H9 (cell line): ENCODE measurements around the gene BRCA2. TPM values are rescaled to one million over a fixed set of nuclear protein-coding genes. Genes with fewer than 3 reads are reported as not detected.

ENCODE experiments used
- DNase-seq: peaks from one replicate; pipeline ENCODE4 v3.0.0-alpha.2; 2017
- H2AFZ ChIP-seq: one replicate; pipeline ENCODE4 v1.6.1; 2013; ENCODE audit warnings: mild to moderate bottlenecking, low read length, control low read depth, moderate library complexity
- H2AK5ac ChIP-seq: 2 replicates; pipeline ENCODE4 v1.6.1; 2013; ENCODE audit warnings: low read length, control low read depth, mixed read lengths; ENCODE audit not compliant: insufficient read length
- H2BK120ac ChIP-seq: one replicate; pipeline ENCODE4 v1.6.1; 2013; ENCODE audit warnings: low read depth, mild to moderate bottlenecking, low read length, control low read depth, inconsistent platforms; ENCODE audit not compliant: poor library complexity, severe bottlenecking
- H2BK12ac ChIP-seq: 2 replicates; pipeline ENCODE4 v1.6.1; 2013; ENCODE audit warnings: low read length, control low read depth, mixed read lengths, low read depth; ENCODE audit not compliant: insufficient read length
- H2BK15ac ChIP-seq: 2 replicates; pipeline ENCODE4 v1.6.1; 2013; ENCODE audit warnings: low read depth, low read length, control low read depth
- H2BK20ac ChIP-seq: one replicate; pipeline ENCODE4 v1.6.1; 2013; ENCODE audit warnings: low read depth, mild to moderate bottlenecking, low read length, control low read depth, inconsistent platforms; ENCODE audit not compliant: poor library complexity, severe bottlenecking
- H2BK5ac ChIP-seq: 2 replicates; pipeline ENCODE4 v1.6.1; 2013; ENCODE audit warnings: low read length, control low read depth, mixed read lengths; ENCODE audit not compliant: insufficient read length
- H3K14ac ChIP-seq: 2 replicates; pipeline ENCODE4 v1.6.1; 2013; ENCODE audit warnings: low read length, control low read depth; ENCODE audit not compliant: insufficient read depth
- H3K18ac ChIP-seq: 2 replicates; pipeline ENCODE4 v1.6.1; 2013; ENCODE audit warnings: low read depth, mild to moderate bottlenecking, mixed read lengths, low read length, control low read depth; ENCODE audit not compliant: insufficient read length
- H3K23ac ChIP-seq: 2 replicates; pipeline ENCODE4 v1.6.1; 2013; ENCODE audit warnings: low read length, control low read depth, mixed read lengths, low read depth; ENCODE audit not compliant: insufficient read length
- H3K23me2 ChIP-seq: 2 replicates; pipeline ENCODE4 v1.6.1; 2013; ENCODE audit warnings: low read depth, mild to moderate bottlenecking, mixed read lengths, low read length, control low read depth; ENCODE audit not compliant: insufficient read length, poor library complexity, severe bottlenecking
- H3K27ac ChIP-seq: 2 replicates; pipeline ENCODE4 v1.5.1; 2013; ENCODE audit warnings: low read length, control low read depth, mixed read lengths, low read depth; ENCODE audit not compliant: insufficient read length
- H3K27me3 ChIP-seq: 2 replicates; pipeline ENCODE4 v1.6.1; 2013; ENCODE audit warnings: low read length, control low read depth, inconsistent platforms; ENCODE audit not compliant: insufficient read depth
- H3K4ac ChIP-seq: 2 replicates; pipeline ENCODE4 v1.6.1; 2013; ENCODE audit warnings: low read depth, mild to moderate bottlenecking, control low read depth, inconsistent platforms, low read length, moderate library complexity
- H3K4me1 ChIP-seq: 2 replicates; pipeline ENCODE4 v1.6.1; 2013; ENCODE audit warnings: low read length, control low read depth, inconsistent platforms; ENCODE audit not compliant: insufficient read depth
- H3K4me2 ChIP-seq: 2 replicates; pipeline ENCODE4 v1.6.1; 2013; ENCODE audit warnings: low read length, control low read depth, mixed read lengths; ENCODE audit not compliant: insufficient read length, insufficient read depth
- H3K56ac ChIP-seq: 2 replicates; pipeline ENCODE4 v1.6.1; 2013; ENCODE audit warnings: low read depth, mild to moderate bottlenecking, mixed read lengths, low read length, control low read depth; ENCODE audit not compliant: insufficient read length
- H3K79me1 ChIP-seq: 2 replicates; pipeline ENCODE4 v1.6.1; 2013; ENCODE audit warnings: low read depth, mild to moderate bottlenecking, moderate library complexity, low read length, control low read depth, inconsistent platforms; ENCODE audit not compliant: insufficient read depth, poor library complexity, severe bottlenecking
- H3K79me2 ChIP-seq: 2 replicates; pipeline ENCODE4 v1.6.1; 2013; ENCODE audit warnings: low read length, control low read depth, inconsistent platforms; ENCODE audit not compliant: insufficient read depth
- H3K9ac ChIP-seq: 2 replicates; pipeline ENCODE4 v1.6.1; 2013; ENCODE audit warnings: low read length, control low read depth, mixed read lengths; ENCODE audit not compliant: insufficient read length; ENCODE audit errors: extremely low read depth
- H3K9me3 ChIP-seq: one replicate; pipeline ENCODE4 v1.6.1; 2013; ENCODE audit warnings: low read depth, low read length, inconsistent platforms; ENCODE audit not compliant: control insufficient read depth
- H3T11ph ChIP-seq: one replicate; pipeline ENCODE4 v1.6.1; 2013; ENCODE audit warnings: mild to moderate bottlenecking, low read length, control low read depth, inconsistent platforms
- H4K20me1 ChIP-seq: one replicate; pipeline ENCODE4 v1.6.1; 2013; ENCODE audit not compliant: control insufficient read depth, insufficient read length, insufficient read depth
- H4K5ac ChIP-seq: 2 replicates; pipeline ENCODE4 v1.6.1; 2013; ENCODE audit warnings: low read depth, mild to moderate bottlenecking, mixed read lengths, low read length, control low read depth; ENCODE audit not compliant: insufficient read length
- H4K8ac ChIP-seq: replicated peaks from 2 replicates; pipeline ENCODE4 v1.6.1; 2013; ENCODE audit warnings: low read length, control low read depth, mixed read lengths, low read depth; ENCODE audit not compliant: insufficient read length
- H4K91ac ChIP-seq: 2 replicates; pipeline ENCODE4 v1.6.1; 2013; ENCODE audit warnings: low read depth, mild to moderate bottlenecking, moderate library complexity, mixed read lengths, low read length, control low read depth; ENCODE audit not compliant: insufficient read length
- H3K27ac Mint-ChIP-seq, 3 experiments: 2 replicates in 2 of 3; 3 replicates in 1 of 3; pipeline ENCODE4 v1.8.0; 2020 to 2021; ENCODE audit warnings: mixed read lengths in 3 of 3, mild to moderate bottlenecking in 1 of 3, moderate library complexity in 1 of 3
- H3K27me3 Mint-ChIP-seq: 2 replicates; pipeline ENCODE4 v1.8.0; 2021; ENCODE audit warnings: low read depth, mild to moderate bottlenecking, moderate library complexity, mixed read lengths
- H3K36me3 Mint-ChIP-seq, 3 experiments: 2 replicates in 2 of 3; 3 replicates in 1 of 3; pipeline ENCODE4 v1.8.0; 2020 to 2021; ENCODE audit warnings: low read depth in 3 of 3, mixed read lengths in 3 of 3; ENCODE audit not compliant: insufficient read depth in 1 of 3
- H3K4me1 Mint-ChIP-seq, 2 experiments: 2 replicates each; pipeline ENCODE4 v1.8.0; 2020; ENCODE audit warnings: mixed read lengths in 2 of 2
- H3K4me3 Mint-ChIP-seq, 2 experiments: 2 replicates in 1 of 2; 3 replicates in 1 of 2; pipeline ENCODE4 v1.8.0; 2020 to 2021; ENCODE audit warnings: mild to moderate bottlenecking in 2 of 2, mixed read lengths in 2 of 2, moderate library complexity in 1 of 2
- H3K9me3 Mint-ChIP-seq, 2 experiments: 2 replicates in 1 of 2; 3 replicates in 1 of 2; pipeline ENCODE4 v1.8.0; 2020; ENCODE audit warnings: mild to moderate bottlenecking in 2 of 2, mixed read lengths in 2 of 2, moderate library complexity in 1 of 2
- WGBS: extraction: QIAGEN DNeasy Blood & Tissue Kit; methylation state at CpG from one replicate; pipeline ENCODE4 v1.1.7; 2013; ENCODE audit warnings: missing lambda C conversion rate, low lambda C conversion rate, mixed read lengths; ENCODE audit not compliant: insufficient read length; ENCODE audit errors: extremely low coverage; 5-methylcytosine and 5-hydroxymethylcytosine counted together
- total RNA-seq: library from RNA; stranded (reverse); gene quantifications from 2 replicates; pipeline ENCODE4 v1.2.1, GENCODE V29; 2021
- TF ChIP-seq, protein P1 (sequence below): fragments of 200-600 bp; sonication (generic); conservative IDR thresholded peaks from 3 replicates; pipeline ENCODE4 v1.8.0; 2021; ENCODE audit warnings: antibody characterized with exemption, mild to moderate bottlenecking

The BRCA2 gene
- total RNA-seq, 1 experiment from 2014 or later: 17.0 TPM

DNA sequence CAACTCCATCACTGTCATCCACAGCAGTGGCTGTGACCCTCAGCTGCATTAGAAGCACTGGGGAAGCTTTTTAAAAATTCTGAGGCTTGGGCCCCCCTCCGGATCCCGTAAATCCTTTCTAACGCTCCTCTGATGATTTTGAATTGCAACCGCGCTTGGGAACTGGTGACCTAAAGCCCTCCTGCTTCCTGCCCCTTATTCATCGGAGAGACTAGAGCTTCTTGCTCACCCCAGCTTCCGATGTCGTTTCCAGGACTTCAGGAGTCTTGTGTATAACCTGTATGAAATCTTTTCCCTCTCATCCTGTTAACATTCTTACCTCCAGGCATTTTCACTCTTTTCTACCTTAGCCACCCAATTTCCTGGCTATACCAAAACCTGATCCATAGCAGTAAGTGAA is 14.9 kb upstream of the BRCA2 start:
- no peaks in the 10 kb centered on the region for H3K79me2 ChIP-seq
- Mint-ChIP-seq H3K27ac (no peak overlapping the region), H3K4me3 (no peak overlapping the region), H3K9me3 (no peaks in the 10 kb centered on the region), H3K4me1 (no peaks in the 10 kb centered on the region), H3K27me3 (no peaks in the 10 kb centered on the region; the same call in 1 of the 2 replicates), H3K36me3 (no peaks in the 10 kb centered on the region)
- H3K56ac ChIP-seq: no peak overlapping the region
- H2BK15ac ChIP-seq: no peak overlapping the region
- no peaks in the 10 kb centered on the region for H3K27me3 ChIP-seq
- TF ChIP-seq, protein P1, sequence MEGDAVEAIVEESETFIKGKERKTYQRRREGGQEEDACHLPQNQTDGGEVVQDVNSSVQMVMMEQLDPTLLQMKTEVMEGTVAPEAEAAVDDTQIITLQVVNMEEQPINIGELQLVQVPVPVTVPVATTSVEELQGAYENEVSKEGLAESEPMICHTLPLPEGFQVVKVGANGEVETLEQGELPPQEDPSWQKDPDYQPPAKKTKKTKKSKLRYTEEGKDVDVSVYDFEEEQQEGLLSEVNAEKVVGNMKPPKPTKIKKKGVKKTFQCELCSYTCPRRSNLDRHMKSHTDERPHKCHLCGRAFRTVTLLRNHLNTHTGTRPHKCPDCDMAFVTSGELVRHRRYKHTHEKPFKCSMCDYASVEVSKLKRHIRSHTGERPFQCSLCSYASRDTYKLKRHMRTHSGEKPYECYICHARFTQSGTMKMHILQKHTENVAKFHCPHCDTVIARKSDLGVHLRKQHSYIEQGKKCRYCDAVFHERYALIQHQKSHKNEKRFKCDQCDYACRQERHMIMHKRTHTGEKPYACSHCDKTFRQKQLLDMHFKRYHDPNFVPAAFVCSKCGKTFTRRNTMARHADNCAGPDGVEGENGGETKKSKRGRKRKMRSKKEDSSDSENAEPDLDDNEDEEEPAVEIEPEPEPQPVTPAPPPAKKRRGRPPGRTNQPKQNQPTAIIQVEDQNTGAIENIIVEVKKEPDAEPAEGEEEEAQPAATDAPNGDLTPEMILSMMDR: no peak
- no peak overlapping the region for H3K4ac ChIP-seq
- H3K79me1 ChIP-seq: no peaks in the 10 kb centered on the region
- H2BK20ac ChIP-seq: no peak overlapping the region
- H2BK12ac ChIP-seq: no peak overlapping the region
- no peak overlapping the region for H3K23ac ChIP-seq
- no peak overlapping the region for H3K9ac ChIP-seq
- no peak overlapping the region for H3K18ac ChIP-seq
- H4K91ac ChIP-seq: no peak overlapping the region
- no peak overlapping the region for H4K8ac ChIP-seq
- H4K5ac ChIP-seq: no peak overlapping the region
- no peaks in the 10 kb centered on the region for H3K9me3 ChIP-seq
- no peak overlapping the region for H3K14ac ChIP-seq
- H3K23me2 ChIP-seq: no peaks in the 10 kb centered on the region
- H2BK5ac ChIP-seq: no peak overlapping the region
- H2AK5ac ChIP-seq: no peak overlapping the region
- H3T11ph ChIP-seq: no peak overlapping the region
- no peak overlapping the region for H2BK120ac ChIP-seq
- H2AFZ ChIP-seq: no peak overlapping the region
- no peaks in the 10 kb centered on the region for H3K4me1 ChIP-seq
- WGBS: no CpG with 5 or more reads among the region's 8 CpGs
- H4K20me1 ChIP-seq: no peaks in the 10 kb centered on the region
- H3K4me2 ChIP-seq: no peak overlapping the region
- no peak for DNase-seq
- H3K27ac ChIP-seq: no peak overlapping the region
